H1 (cell line): Measurements from ENCODE around the gene KANTR. TPM values are rescaled to one million over a fixed set of nuclear protein-coding genes. Genes with fewer than 3 reads are reported as not detected.

Source experiments
- HDAC6 ChIP-seq: IDR thresholded peaks from one replicate; pipeline ENCODE4 v1.7.1; 2012; ENCODE audit warnings: low read depth, mild to moderate bottlenecking, inconsistent platforms, low read length, moderate library complexity
- polyA plus RNA-seq, 7 experiments: library from polyadenylated mRNA; depleted of rRNA in 3 of 7; stranded (reverse) in 5 of 7; unstranded in 2 of 7; fragments of >200 nt in 5 of 7; fragments of 200-250 nt in 2 of 7; gene quantifications; 1 replicate in 5 of 7; 2 replicates in 1 of 7; 4 replicates in 1 of 7; pipeline versions ENCODE4 v1.2.1 to v1.2.3, GENCODE V29; 2011 to 2013; ENCODE audit warnings: missing spikeins in 2 of 7, mixed read lengths in 2 of 7
- total RNA-seq: library from RNA; stranded (reverse); fragmentation: NEBNext Ultra II Directional; extraction: Animal tissue kit (Norgen Biotek cat#: 25700); gene quantifications from 2 replicates; pipeline ENCODE4 v1.2.1, GENCODE V29; 2021
- TF ChIP-seq, protein P1 (sequence below): IDR thresholded peaks from 2 replicates; pipeline ENCODE4 v1.6.1; 2011; ENCODE audit warnings: low read length, improper control_type of control experiment

KANTR gene
- total and polyA plus RNA-seq, 2 of the 8 experiments (the other 6 are each of a cell fraction or from before 2014, with no cell fraction given): 7.7 to 9.5 TPM

DNA sequence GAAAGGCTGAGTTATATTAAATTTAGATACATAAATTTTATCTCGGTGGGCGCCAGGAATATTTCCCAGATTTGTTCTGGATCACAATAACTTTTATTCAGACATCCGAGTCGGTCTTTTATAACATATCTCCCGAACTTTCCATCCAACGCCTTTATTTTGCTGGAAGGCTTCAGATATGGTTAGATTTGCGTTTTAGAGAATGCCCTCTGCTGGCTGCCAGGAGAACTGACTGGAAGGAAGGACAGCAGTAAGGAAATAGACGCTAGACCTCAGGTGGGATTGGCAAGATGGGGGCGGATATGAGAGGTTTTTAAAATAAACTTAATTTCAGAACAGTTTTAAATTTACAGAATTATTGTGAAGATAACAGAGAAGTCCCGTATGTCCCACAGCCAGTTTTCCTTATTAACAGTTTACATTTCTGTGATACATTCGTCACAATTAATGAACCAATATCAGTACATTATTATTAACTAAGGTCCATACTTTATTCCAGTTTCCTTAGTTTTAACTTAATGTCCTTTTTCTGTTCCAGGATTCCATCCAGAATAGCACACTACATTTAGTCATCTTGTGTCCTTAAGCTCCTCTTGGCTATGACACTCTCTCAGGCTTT lies 4.6 kb upstream of the KANTR start (continued):
- TF ChIP-seq HDAC6: no peak
- TF ChIP-seq, protein P1, sequence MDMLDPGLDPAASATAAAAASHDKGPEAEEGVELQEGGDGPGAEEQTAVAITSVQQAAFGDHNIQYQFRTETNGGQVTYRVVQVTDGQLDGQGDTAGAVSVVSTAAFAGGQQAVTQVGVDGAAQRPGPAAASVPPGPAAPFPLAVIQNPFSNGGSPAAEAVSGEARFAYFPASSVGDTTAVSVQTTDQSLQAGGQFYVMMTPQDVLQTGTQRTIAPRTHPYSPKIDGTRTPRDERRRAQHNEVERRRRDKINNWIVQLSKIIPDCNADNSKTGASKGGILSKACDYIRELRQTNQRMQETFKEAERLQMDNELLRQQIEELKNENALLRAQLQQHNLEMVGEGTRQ: no peak
